ENCODE results near the gene ECM2.

DNA sequence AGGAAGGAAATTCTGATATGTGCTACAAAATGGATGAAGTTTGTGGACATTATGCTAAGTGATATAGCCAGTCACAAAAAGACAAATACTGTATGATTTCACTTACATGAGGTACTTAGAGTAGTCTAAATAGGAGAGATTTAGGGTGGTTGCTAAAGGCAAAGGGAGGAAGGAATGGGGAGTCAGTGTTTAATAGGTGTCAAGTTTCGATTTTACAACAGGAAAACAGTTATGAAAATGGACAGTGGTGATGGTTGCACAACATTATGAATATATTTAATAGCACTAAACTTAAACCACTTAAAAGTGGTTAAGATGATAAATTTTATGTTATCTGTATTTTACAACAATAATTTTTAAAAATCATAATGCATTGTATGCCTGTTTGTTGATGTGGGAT is 40.4 kb upstream of the ECM2 start:
- TF ChIP-seq, protein P1, sequence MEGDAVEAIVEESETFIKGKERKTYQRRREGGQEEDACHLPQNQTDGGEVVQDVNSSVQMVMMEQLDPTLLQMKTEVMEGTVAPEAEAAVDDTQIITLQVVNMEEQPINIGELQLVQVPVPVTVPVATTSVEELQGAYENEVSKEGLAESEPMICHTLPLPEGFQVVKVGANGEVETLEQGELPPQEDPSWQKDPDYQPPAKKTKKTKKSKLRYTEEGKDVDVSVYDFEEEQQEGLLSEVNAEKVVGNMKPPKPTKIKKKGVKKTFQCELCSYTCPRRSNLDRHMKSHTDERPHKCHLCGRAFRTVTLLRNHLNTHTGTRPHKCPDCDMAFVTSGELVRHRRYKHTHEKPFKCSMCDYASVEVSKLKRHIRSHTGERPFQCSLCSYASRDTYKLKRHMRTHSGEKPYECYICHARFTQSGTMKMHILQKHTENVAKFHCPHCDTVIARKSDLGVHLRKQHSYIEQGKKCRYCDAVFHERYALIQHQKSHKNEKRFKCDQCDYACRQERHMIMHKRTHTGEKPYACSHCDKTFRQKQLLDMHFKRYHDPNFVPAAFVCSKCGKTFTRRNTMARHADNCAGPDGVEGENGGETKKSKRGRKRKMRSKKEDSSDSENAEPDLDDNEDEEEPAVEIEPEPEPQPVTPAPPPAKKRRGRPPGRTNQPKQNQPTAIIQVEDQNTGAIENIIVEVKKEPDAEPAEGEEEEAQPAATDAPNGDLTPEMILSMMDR (IDR thresholded peaks at IDR 0.05): no peak
- no peak for TF ChIP-seq POLR2AphosphoS5 (IDR thresholded peaks at IDR 0.05)

Data from sigmoid colon (tissue), 4 donors.